Esophagus squamous epithelium (tissue), 4 donors: ENCODE measurements around the gene ASXL1.

ENCODE experiments used
- POLR2A ChIP-seq, 4 donors: fragments of 450-650 bp; IDR thresholded peaks; one replicate each; pipeline ENCODE4 v1.6.1; 2017; ENCODE audit warnings: antibody characterized with exemption in 4 of 4, mild to moderate bottlenecking in 4 of 4, moderate library complexity in 3 of 4
- TF ChIP-seq, protein P1 (sequence below), 6 experiments: fragments of 450-650 bp in 4 of 6; fragments of 200-600 bp in 2 of 6; sonication (generic) in 2 of 6; IDR thresholded peaks; one replicate each; pipeline ENCODE4 v1.5.1; 2016 to 2019; ENCODE audit warnings: antibody characterized with exemption in 6 of 6, mild to moderate bottlenecking in 4 of 6, moderate library complexity in 4 of 6

GRCh38 chr20:32461836-32462600 lies 103.9 kb downstream of the ASXL1 start:
- TF ChIP-seq, protein P1, sequence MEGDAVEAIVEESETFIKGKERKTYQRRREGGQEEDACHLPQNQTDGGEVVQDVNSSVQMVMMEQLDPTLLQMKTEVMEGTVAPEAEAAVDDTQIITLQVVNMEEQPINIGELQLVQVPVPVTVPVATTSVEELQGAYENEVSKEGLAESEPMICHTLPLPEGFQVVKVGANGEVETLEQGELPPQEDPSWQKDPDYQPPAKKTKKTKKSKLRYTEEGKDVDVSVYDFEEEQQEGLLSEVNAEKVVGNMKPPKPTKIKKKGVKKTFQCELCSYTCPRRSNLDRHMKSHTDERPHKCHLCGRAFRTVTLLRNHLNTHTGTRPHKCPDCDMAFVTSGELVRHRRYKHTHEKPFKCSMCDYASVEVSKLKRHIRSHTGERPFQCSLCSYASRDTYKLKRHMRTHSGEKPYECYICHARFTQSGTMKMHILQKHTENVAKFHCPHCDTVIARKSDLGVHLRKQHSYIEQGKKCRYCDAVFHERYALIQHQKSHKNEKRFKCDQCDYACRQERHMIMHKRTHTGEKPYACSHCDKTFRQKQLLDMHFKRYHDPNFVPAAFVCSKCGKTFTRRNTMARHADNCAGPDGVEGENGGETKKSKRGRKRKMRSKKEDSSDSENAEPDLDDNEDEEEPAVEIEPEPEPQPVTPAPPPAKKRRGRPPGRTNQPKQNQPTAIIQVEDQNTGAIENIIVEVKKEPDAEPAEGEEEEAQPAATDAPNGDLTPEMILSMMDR (IDR thresholded peaks at IDR 0.05), result no peak
- TF ChIP-seq POLR2A (IDR thresholded peaks at IDR 0.05), result no peak
